ENCODE data around the gene SPAG16.

The SPAG16 gene

DNA sequence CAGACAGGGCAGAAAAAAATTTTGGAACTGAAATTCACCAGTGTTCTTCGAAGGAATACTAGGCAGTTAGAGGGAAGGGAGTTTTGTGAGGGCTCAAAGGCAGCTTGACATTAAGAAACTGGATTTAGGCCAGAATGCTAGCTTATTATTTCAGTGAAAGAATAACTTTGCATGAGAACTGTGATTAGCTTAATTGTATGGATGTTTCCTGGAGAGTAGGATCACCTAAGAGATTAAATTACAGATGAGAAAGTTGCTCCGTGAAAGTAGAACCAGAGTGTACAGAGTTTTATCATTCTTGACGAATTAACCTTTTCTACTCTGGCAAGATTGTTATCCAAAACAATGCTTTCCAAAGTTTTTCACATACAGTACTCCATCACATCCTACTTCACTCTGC lies 6.2 kb downstream of the SPAG16 start:
- in situ Hi-C loops (cut with MboI; ENCODE audit: low pct_unique_long_range_greater_than_20kb, low sequenced_read_pairs, unreplicated experiment): no loop called here
- no peak for TF ChIP-seq CTCF (IDR thresholded peaks at IDR 0.05; ENCODE audit: extremely low read depth, insufficient read depth, missing control alignments)
- no peak for DNase-seq (ENCODE audit: low spot score)

GRCh38 chr2:213296270-213296669 lies 12.0 kb downstream of the SPAG16 start:
- TF ChIP-seq CTCF (IDR thresholded peaks at IDR 0.05; ENCODE audit: extremely low read depth, insufficient read depth, missing control alignments): no peak
- in situ Hi-C loops (cut with MboI; ENCODE audit: low pct_unique_long_range_greater_than_20kb, low sequenced_read_pairs, unreplicated experiment): no loop called here

GRCh38 chr2:213306316-213306942 lies 22.2 kb downstream of the SPAG16 start:
- in situ Hi-C loops (cut with MboI; ENCODE audit: low pct_unique_long_range_greater_than_20kb, low sequenced_read_pairs, unreplicated experiment): no loop called here
- no peak for DNase-seq (ENCODE audit: low spot score)
- no peak for TF ChIP-seq CTCF (IDR thresholded peaks at IDR 0.05; ENCODE audit: extremely low read depth, insufficient read depth, missing control alignments)

More at GRCh38 chr2:213296270-213296669, 12.0 kb downstream of the SPAG16 start:
- DNase-seq (ENCODE audit: low spot score): no peak

- in situ Hi-C loops (cut with MboI; ENCODE audit: low pct_unique_long_range_greater_than_20kb, low sequenced_read_pairs, unreplicated experiment): no loop called here
- no peak for DNase-seq (ENCODE audit: low spot score)
- TF ChIP-seq CTCF (IDR thresholded peaks at IDR 0.05; ENCODE audit: extremely low read depth, insufficient read depth, missing control alignments): no peak
These were observed 31.1 kb downstream of the SPAG16 start for GRCh38 chr2:213315168-213315876.

DNA sequence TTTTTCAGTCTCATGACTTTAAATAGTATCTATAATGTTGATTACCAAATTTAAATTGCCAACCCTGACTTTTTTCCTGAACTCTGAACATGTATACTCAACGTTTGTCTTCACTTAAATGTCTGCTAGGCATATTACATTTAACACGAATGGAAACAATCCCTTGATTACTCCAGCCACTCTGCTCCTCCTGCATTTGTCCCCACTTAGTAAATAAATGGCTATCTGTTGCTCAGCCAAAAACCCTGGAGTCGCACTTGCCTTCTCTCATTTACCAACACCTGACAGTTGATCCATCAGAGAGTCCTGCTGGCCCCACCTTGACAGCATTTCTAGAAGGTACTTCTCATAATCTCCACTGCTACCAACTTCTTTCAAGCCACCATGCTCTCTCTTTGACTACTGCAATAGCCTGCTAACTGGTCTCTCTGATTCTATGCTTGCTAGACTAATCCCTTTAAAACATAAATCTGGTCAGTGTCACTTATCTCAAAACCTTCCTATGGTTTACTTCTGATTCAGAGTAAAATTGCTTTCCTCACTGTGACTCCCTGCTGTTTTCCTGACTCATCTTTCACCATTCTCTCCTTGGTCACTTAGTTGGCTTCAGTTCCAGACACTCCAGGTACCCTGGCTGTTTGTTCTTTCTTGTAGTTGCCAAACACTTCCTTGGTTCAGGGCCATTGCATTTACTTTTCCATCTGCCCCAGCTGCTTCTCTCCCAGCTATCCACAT lies 31.9 kb downstream of the SPAG16 start:
- no peak for TF ChIP-seq CTCF (IDR thresholded peaks at IDR 0.05; ENCODE audit: extremely low read depth, insufficient read depth, missing control alignments)
- in situ Hi-C loops (cut with MboI; ENCODE audit: low pct_unique_long_range_greater_than_20kb, low sequenced_read_pairs, unreplicated experiment): no loop called here
- no peak for DNase-seq (ENCODE audit: low spot score)

- in situ Hi-C loops (cut with MboI; ENCODE audit: low pct_unique_long_range_greater_than_20kb, low sequenced_read_pairs, unreplicated experiment): no loop called here
- no peak for TF ChIP-seq CTCF (IDR thresholded peaks at IDR 0.05; ENCODE audit: extremely low read depth, insufficient read depth, missing control alignments)
These were observed 33.7 kb downstream of the SPAG16 start for GRCh38 chr2:213317929-213318328.

More at GRCh38 chr2:213317929-213318328, 33.7 kb downstream of the SPAG16 start:
- no peak for DNase-seq (ENCODE audit: low spot score)

All from GM13977 (cell line).